Measurements from ENCODE around the gene SECISBP2.

SECISBP2 gene

DNA sequence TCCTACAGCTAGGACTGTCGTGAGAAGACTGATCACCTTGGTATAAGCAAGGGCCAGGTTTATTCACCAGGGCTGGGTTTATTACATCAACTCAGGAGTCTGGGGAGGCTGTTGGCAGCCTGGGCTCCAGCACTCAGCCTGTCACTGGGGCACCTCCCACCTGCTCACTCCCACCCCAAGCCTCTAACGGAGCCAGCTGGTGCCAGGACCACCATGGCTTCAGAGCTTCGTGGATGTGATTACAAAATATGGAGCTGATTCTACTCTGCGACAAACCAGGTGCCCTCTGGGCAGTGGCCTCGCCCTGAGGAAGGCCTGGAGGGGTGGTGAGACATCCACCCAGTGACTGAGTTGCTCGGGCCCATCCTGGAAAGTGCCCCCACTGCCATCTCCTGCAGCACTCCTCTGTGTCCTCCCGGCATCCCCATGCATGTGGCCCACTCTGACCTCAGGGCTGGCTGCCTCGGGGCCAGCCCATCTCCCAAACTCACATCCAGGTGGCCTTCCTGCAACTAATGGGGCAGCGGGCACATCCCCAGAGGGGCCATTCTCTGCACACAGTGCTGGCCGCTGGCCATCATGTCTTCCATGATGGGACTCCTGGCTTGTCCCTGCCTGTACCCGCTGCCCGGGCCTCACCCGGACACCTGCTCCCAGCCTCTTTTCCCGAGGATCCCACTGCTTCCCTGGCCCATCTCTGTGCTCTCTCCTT lies 49.6 kb downstream of the SECISBP2 start:
- DNase-seq: no peak

DNA sequence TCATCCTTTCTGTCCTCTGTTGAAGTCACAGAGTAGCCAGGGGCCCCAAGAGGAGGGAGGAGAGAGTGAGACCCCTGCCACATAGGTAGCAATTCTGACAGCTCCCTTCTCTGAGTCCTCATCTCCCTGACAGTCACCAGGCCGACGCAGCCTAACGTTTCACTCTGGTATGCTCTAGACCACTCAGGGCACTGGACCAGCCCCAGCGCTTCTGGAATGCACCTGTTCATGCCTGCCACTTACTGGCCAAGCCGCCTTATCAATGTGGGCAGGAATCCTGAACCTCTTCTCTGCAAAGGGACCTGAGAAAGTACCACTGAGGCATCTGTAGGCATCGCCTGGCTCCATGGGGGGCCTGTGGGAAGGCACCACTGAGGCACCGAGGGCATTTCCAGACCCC lies 50.2 kb downstream of the SECISBP2 start:
- DNase-seq: no peak

- no peak for DNase-seq
These were observed 50.7 kb downstream of the SECISBP2 start for GRCh38 chr9:89368978-89369377.

- no peak for DNase-seq
These were observed 52.3 kb downstream of the SECISBP2 start for GRCh38 chr9:89370593-89370992.

DNA sequence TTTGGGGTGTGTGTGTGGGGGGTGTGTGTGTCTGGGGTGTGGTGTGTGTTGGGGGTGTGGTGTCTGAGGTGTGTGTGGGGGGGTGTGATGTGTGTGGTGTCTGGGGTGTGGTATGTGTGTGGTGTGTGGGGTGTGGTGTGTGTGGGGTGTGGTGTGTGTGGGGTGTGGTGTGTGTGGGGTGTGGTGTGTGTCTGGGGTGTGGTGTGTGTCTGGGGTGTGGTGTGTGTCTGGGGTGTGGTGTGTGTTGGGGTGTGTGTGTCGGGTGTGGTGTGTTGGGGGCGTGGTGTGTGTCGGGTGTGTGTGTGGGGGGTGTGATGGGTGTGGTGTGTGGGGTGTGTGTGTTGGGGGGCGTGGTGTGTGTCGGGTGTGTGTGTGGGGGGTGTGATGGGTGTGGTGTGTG lies 53.5 kb downstream of the SECISBP2 start:
- DNase-seq: peak; percentile 20

- DNase-seq: peak; percentile 70
These were observed 54.0 kb downstream of the SECISBP2 start for GRCh38 chr9:89372230-89372816.

DNA sequence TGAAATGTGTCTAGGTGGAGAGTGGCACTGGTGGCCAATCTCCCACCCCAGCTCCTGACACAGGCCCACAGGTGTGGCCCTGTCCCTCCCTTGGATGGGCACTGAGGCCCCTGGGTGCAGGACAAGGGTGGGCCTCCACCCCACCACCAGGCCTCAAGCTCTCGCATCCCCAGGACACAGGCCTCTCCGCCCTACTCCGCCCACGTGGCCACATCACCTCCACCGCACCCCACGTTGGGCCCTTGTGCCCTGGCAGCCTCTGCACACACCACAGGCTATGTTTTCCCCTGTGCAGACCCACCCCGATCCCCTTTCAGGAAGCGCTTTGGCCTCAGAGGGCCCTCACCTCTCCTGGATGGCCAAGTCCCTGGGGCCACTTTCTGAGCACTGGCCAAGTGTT lies 54.7 kb downstream of the SECISBP2 start:
- DNase-seq: no peak

GRCh38 chr9:89374176-89374575 lies 55.9 kb downstream of the SECISBP2 start:
- DNase-seq: no peak

DNA sequence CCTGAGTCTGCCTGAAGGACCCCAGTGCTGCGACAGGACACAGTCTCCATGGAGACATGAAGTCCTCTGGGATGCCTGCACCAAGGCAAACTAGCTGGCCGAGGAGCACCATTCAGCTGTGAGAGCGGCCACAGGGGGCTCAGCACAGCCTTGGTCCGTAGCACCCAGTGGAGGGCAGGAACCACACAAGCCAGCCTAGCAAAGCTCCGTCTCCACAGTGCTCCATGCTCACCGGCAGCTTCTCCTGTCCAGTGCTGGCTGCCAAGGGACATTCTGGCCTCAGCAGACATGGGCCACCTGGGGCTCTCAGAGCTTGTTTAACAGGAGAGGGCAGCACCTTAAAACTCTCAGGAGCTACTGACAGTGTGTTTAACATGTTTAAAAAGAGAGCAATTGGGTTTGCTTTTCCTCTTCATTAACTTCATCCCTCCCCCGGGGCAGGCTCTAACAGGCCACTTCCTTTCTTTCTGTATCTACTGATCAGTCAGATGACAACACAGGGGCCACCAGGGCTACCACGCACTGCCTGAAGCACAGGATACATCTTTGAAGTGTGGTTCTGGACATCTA lies 57.0 kb downstream of the SECISBP2 start:
- DNase-seq: no peak

DNA sequence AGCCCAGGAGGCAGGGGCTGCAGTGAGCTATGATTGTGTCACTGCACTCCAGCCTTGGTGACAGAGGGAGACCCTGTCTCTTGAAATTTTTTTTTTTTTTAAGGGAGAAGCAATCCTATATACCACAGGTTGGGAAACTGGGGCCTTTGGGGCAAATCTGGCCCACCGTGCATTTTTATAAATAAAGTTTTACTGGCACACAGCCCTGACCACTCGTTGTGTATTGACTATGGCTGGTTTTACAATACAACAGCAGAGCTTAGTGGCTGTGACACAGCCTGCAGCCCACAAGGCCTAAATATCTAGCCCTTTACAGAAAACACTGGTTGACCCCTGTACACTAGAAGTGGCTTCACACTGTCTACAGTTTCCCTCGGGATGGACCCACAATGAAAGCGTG lies 58.0 kb downstream of the SECISBP2 start:
- DNase-seq: no peak

GRCh38 chr9:89376741-89377351 lies 58.5 kb downstream of the SECISBP2 start:
- no peak for DNase-seq

DNA sequence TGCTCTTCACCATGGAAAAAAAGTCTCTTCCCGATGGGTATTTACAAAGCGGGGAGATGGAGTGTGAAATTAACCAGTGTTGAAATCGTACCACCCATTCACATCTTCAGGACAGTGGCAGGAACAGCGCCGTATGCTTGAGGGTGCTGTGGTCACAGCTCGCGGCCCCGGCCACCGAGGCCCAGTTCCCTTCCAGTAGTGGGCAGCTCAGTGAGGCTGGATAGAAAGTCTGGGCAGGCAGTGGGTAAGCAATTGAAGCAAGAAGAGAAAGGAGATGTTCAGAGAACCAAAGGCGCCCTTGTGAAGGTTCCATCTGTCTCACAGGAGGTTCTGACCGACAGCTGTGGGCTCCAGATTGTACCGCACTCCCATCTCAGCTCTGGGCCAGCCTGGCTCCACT lies 59.1 kb downstream of the SECISBP2 start:
- no peak for DNase-seq

DNA sequence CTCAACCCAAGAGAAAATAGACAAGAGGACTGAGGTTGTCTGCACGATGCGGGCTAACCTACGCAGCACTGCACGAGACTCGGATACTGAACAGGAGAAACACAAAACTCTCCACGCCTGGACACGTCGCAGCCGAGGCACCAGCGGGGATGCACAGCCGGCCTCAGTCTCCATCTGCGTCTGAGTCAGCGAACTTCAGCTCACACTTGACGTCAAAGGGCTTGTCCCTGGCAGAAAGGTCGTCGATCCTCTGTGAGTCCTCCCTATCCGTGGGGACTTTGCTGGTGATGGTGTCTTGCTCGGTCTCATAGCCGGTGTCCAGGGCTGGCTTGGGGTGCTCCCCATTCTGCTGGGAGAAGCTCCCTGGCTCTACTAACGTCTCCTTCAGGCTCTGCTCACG lies 60.2 kb downstream of the SECISBP2 start:
- no peak for DNase-seq

- no peak for DNase-seq
These were observed 60.7 kb downstream of the SECISBP2 start for GRCh38 chr9:89379031-89379430.

DNA sequence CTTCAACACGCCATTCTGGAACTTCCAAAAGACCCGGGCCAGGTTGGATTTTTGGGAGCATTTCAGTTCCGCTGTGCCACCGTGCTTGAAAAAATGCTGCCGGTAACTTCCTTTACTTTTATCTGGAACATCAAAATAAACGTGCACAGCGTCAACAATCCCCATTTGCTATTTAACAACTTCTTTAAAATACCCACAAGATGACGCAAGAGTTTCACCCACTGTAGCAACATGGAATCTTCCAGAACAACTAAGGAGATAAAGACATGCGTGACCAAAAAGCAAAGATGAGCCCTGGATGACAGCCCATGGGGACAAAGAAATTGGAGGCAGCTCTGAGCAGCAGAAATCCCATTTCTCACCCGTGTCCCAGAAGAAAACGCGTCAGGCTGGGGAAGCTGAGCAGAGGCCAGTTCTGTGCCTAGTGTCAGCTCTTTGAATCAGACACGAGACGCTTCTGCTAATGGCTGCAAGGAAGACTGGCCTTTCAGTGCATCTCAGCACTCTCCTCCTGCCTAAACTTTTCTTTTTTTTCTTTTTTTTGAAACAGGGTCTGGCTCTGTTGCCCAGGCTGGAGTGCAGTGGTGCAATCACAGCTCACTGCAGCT lies 61.3 kb downstream of the SECISBP2 start:
- DNase-seq: no peak

DNA sequence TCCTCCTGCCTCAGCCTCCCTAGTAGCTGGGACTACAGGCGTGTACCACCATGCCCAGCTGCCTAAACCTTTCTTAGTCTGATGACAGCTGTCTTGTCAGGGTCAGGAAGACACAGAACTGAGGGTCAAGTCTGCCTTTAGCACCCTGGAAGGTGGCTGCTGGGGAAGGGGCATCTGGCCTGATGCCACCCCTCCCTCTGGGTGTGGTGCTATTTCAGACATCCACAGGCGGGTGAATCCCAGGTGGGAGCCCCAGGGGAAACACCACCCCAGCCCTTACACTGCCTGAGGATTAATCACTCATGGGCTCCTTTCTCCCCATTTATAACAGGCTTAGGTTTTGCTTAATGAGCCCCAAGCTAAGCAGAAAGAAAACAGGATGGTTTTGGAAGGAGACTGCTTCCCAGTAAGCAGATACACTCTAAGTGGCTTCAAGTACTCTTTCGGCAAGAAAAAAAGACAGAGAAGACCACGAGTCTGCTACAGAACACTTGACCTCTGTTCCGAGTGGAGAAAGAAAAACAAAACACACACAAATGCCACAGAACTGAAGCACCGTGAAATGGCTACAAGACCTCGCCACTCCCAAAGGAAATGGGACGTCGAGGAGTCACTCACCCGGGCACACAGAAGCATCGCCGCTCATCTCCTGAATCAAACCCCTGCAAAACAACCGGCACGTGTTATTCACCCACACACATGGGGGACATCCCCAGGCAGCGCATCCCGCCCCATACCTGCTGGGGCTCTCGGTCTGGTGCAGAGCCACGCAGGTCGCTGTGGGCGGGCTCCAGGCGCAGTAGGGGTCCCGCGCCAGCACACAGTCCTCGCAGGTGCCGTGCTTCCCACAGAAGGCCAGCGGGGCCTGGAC lies 62.4 kb downstream of the SECISBP2 start:
- no peak for DNase-seq

DNA sequence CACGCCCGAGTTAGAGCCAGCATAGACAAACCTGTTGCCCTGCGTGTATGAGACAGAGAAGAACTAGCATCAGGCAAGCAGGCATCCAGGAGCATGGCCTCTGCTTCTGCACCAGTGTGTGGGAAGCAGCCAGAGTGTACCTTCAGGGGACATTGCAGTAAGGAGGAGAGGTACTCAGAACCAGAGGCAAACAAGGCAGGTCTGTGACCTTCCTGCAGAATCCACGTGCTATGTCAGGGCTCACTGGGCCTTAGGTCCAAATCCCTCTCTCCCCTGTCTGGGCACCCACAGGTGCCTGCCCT lies 63.0 kb downstream of the SECISBP2 start:
- no peak for DNase-seq

DNA sequence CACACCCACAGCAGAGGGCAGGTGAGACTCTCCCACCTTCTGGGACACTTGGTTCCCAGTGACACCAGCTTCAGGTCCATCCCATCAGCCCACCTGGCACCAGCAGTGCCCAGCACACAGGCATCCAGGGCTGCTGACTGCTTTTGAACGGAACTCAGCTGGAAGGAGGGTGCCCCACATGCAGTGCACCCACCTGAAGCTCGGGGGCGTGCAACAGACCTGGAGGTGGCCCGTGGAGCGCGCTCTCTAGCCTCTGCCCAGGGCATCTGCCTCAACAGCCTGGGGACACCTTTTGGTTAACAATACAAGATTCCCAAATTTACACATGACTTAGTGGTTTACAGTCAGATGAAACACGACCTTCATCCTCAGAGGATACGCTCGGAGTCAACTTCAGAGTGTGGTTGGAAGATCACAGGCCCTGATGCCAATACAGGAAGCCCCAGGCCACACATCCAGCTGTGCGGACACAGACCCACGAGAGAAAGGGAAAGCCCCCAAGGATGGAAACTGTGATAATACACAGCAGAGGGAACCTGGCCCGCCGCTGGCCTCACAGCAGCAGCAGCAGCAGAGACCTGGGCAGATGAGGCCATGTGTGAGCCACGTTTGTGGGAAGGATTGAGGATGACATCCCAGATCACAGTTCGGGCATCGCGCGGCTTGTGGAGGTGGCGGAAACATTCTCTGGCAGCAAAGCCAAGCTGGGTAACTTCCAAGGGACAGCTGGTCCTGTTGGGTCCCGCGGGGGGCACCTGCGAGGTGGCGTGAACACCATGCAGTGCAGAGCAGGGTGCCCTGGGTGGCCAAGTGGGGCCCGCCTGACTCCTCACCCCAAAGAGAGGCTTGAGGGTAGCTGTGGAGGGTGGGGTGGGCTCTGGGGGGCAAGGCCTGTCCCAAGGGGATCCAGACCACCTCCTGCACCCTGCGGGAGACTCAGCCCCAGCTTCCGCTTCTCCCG lies 64.0 kb downstream of the SECISBP2 start:
- DNase-seq: no peak

GRCh38 chr9:89383030-89383720 lies 64.9 kb downstream of the SECISBP2 start:
- DNase-seq: no peak

DNA sequence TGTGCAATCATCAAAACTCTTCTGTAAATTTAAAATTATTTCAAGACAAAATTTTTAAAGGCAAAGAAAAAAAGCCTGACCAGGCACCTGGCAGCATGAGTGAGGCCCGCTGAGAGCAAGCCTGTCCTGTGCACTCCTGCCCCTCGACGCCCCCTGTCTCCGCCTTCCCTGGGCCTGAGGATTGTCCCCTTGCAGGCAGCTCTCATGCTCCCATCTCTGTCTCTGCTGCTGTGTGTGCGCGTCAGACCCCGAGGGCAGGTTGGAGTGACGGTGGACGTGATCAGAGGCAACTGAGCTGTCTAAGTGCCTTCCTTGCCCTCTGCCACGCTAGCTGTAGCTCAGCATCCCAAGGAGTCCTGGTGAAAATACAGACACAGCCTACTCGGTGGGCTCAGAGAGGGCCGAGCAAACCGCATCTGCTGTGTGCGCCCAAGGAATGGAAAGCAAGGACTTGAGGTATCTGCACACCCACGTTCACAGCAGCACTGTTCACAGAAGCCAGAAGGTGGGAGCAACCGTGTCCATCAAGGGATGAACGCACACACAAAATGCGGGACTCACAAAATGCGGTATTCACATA lies 65.5 kb downstream of the SECISBP2 start:
- DNase-seq: no peak

GRCh38 chr9:89384783-89385182 lies 66.5 kb downstream of the SECISBP2 start:
- no peak for DNase-seq
